Lower lobe of right lung (tissue), 2 donors: ENCODE measurements around the gene HOXA2. TPM values are rescaled to one million over a fixed set of nuclear protein-coding genes. Genes with fewer than 3 reads are reported as not detected.

Experiments used
- ATAC-seq, 2 donors: fragments of 200-7000 bp; cut with Tn5 transposase; one replicate each; pipeline ENCODE4 v1.9.1; 2020 to 2022; ENCODE audit warnings: mild to moderate bottlenecking in 2 of 2, moderate library complexity in 2 of 2
- DNase-seq: peaks from one replicate; pipeline ENCODE4 v3.0.0-alpha.2; 2020
- H3K27ac ChIP-seq: fragments of 200-600 bp; one replicate; pipeline ENCODE4 v1.8.0; 2022
- H3K27me3 ChIP-seq: fragments of 200-600 bp; one replicate; pipeline ENCODE4 v1.8.0; 2022; ENCODE audit warnings: low read depth
- H3K36me3 ChIP-seq: fragments of 200-600 bp; one replicate; pipeline ENCODE4 v1.8.0; 2022; ENCODE audit warnings: mild to moderate bottlenecking
- H3K4me1 ChIP-seq: fragments of 200-600 bp; one replicate; pipeline ENCODE4 v1.8.0; 2022
- H3K4me3 ChIP-seq: fragments of 200-600 bp; one replicate; pipeline ENCODE4 v1.8.0; 2022; ENCODE audit warnings: mild to moderate bottlenecking
- H3K9me3 ChIP-seq: fragments of 200-600 bp; one replicate; pipeline ENCODE4 v1.8.0; 2022
- intact Hi-C: fragments of 100-400 bp; cut with DNase I; formaldehyde crosslinking; loops from one replicate; pipeline ENCODE4 v1.11.0; 2022
- total RNA-seq: library from RNA; stranded (reverse); fragmentation: NEBNext Ultra II Directional; extraction: Animal tissue kit (Norgen Biotek cat#: 25700); gene quantifications from one replicate; pipeline ENCODE4 v1.2.1, GENCODE V29; 2021
- TF ChIP-seq, protein P1 (sequence below): fragments of 200-600 bp; IDR thresholded peaks from one replicate; pipeline ENCODE4 v1.8.0; 2022; ENCODE audit warnings: antibody characterized with exemption, mild to moderate bottlenecking
- donor health status: DM: no; HTN: yes; CAD: no; lungs with severe emphysema.

The HOXA2 gene
- total RNA-seq, 1 donor from 2014 or later, result 1.5 TPM

DNA sequence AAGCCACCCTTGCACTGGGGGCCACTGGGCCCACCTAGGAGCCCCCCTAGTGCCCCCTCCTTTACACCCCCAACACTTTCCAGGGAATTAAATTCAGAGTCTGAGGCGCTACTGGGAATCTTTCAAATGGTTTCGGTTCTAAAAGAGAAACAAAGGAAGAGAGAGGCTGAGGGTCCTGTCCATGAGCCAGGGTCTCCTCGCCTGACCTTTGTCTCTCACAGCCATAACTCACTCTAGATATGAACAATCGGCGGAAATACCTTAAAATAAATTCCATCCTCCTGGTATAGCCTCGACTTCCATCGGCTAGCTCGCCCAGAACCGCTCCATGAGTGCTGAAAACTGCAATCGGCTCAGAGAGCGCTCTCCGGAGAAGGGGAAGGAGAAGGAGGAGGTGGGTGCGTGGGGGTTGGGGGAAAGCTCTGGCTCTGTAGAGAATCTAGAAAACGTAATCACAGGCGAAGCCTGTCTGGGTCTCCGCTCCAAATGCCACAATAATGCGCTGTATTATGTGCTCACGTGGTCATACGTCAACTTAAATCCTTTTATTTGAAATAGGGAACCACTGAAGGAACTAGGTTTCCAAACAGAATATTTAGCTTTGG, 15.5 kb upstream of the HOXA2 start:
- no peaks in the 10 kb centered on the region for H3K36me3 ChIP-seq
- peaks cover 14% of the 10 kb centered on the region for H3K27me3 ChIP-seq
- H3K9me3 ChIP-seq, result no peaks in the 10 kb centered on the region
- intact Hi-C loops, result no loop called here
- peaks cover 14% of the 10 kb centered on the region for H3K4me1 ChIP-seq
- H3K27ac ChIP-seq, result peak overlapping the region; percentile 87
- ATAC-seq (no peak), DNase-seq (no peak)
- peak overlapping the region; percentile 55 for H3K4me3 ChIP-seq
- TF ChIP-seq, protein P1, sequence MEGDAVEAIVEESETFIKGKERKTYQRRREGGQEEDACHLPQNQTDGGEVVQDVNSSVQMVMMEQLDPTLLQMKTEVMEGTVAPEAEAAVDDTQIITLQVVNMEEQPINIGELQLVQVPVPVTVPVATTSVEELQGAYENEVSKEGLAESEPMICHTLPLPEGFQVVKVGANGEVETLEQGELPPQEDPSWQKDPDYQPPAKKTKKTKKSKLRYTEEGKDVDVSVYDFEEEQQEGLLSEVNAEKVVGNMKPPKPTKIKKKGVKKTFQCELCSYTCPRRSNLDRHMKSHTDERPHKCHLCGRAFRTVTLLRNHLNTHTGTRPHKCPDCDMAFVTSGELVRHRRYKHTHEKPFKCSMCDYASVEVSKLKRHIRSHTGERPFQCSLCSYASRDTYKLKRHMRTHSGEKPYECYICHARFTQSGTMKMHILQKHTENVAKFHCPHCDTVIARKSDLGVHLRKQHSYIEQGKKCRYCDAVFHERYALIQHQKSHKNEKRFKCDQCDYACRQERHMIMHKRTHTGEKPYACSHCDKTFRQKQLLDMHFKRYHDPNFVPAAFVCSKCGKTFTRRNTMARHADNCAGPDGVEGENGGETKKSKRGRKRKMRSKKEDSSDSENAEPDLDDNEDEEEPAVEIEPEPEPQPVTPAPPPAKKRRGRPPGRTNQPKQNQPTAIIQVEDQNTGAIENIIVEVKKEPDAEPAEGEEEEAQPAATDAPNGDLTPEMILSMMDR, result no peak

DNA sequence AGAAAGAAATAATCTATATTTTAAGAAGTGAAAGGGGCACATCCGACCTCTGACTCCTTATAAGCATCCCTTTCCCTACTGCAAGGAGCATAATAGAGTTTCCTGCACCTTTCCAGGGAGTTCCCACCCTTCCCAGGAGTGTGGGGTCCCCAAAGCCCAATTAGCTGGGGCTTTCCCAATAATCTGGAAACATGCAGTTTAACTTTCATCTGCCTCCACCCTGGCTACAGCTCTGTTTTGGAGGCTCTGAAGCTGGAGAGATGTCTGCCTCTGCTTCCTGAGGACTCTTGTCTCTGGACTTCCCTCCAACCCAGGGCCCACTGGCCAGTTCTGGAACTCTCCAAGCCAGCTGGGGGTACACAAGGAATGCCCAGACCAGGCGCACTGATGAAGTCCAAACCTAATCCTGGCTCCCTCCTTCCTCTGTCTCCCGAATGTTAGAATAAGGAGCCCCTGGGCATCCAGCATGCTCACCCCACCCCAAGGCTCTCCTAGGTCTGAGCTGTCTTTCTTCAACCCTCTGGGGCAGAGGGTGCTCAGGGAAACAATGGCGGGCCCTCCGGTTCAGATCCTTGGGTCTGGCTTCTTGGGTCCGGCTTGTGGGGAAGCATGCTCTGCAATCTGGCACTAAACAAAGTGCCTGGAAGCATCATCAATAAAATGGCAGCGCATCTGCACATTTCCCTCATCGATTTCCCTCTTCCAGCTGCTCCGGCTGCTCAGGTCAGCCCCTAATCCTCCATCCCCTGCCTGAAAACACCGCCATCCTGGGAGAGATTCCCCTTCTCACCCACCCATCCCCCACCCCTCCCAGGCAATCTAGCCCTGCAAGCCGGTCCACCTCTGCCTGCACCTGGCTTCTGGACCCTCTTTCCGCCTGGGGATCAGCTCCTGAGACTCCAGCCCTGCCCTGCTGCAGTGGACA, 14.7 kb upstream of the HOXA2 start:
- no peaks in the 10 kb centered on the region for H3K9me3 ChIP-seq
- H3K36me3 ChIP-seq, result no peaks in the 10 kb centered on the region
- ATAC-seq (no peak), DNase-seq (no peak)
- peaks cover 20% of the 10 kb centered on the region for H3K4me1 ChIP-seq
- TF ChIP-seq, protein P1, result no peak
- peaks cover 10% of the 10 kb centered on the region for H3K27me3 ChIP-seq
- intact Hi-C loops, result no loop called here
- H3K27ac ChIP-seq, result peak overlapping the region; percentile 87
- peak overlapping the region; percentile 55 for H3K4me3 ChIP-seq

DNA sequence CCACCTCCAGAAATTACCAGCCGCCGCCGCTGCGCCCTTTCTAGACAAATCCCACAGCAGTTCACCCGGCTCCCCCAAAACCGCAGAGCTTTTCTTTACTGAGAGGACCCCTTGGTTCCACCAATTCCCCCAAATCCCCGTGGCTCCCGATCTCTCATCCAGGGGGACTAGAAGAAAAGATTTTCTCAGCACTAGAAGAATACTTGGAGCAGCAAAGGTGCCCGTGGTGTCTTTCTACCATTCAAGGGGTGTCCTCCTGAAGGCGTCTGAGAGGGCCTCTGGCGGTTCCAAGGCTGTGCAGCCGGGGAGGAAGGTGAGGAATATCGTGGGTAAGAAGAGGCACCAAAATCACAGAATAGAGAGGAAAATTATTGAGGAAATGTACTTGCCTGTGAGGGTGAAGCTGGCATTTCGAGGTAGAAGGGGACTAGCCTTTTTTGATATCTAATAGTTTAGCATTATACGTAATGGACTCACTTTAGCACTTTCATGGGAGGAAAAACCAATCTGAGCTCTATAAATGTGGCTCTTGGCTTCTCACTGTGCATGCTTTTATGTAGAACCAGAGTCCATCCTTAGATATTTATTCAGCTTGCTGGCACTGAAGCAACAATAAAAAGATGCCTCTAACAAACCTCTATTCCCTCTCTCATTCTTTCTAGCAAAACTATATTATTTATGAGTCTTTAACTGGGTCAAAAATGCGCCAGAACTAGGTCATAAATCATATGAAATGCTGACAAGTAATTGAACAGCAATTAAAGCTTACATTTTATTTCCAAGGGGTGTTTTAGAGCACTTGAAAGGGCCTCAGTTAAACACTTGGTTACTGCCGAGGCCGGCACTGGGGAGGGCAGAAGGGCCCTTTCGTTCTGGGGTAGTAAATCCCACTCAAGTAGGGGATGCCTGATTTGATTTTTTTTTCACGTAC, 13.8 kb upstream of the HOXA2 start:
- Histone ChIP-seq H3K4me1 (peaks cover 28% of the 10 kb centered on the region), H3K9me3 (no peaks in the 10 kb centered on the region), H3K27me3 (peaks cover 9% of the 10 kb centered on the region), H3K36me3 (no peaks in the 10 kb centered on the region), H3K27ac (peak overlapping the region; percentile 87), H3K4me3 (peak overlapping the region; percentile 55)
- DNase-seq (no peak), ATAC-seq (no peak)
- intact Hi-C loops, result no loop called here
- TF ChIP-seq, protein P1, result no peak

DNA sequence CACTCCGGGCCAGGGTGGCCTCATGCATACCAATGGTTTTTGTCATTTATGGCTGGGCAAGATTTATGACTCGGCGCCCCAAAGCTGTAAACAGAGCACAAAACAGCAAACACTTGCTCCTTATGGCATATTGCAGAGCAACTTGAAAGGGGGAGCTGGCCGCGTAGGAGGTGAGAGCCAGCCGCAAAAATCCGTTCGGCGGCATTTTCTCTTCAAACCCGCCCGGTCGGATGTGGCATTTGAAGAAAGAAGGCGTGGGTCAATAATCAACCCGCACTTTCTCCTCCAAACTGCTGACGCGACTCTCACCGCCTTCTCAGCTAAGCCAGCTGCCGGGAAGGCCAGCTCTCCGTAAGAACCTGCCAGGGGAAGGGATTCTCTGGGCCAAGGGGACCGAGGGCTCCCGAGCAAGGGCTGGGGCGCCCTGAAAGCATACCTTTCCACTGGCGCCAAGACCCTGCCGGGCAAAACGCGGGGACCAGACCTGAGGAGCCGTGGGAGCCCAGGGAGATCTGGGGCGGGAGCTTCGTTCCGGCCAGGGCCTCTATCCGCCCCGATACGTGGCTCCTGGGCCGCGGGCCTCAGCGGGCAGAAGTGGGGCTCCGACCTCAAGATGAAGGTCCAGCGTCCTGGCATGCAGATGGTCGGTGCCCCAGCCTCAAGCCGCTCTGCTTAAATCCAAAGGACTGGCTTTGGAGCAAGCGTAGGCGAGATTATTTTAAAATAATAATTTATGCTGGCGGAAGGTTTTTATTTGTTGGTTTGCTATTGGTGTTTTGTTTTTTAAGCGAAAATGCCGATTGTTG, 12.9 kb upstream of the HOXA2 start:
- H3K4me1 ChIP-seq, result peaks cover 32% of the 10 kb centered on the region
- ATAC-seq (no peak), DNase-seq (no peak)
- intact Hi-C loops, result no loop called here
- H3K4me3 ChIP-seq, result peak overlapping the region; percentile 55
- no peaks in the 10 kb centered on the region for H3K9me3 ChIP-seq
- H3K36me3 ChIP-seq, result no peaks in the 10 kb centered on the region
- TF ChIP-seq, protein P1, result no peak
- peaks cover 9% of the 10 kb centered on the region for H3K27me3 ChIP-seq
- H3K27ac ChIP-seq, result peak overlapping the region; percentile 87
